Posterior vena cava (tissue), 2 donors: ENCODE measurements around the gene CDK5RAP2. TPM values are rescaled to one million over a fixed set of nuclear protein-coding genes. Genes with fewer than 3 reads are reported as not detected.
"Not testable (repeated sequence)": the region's sequence is repeated elsewhere in the genome, so short reads cannot be mapped to it uniquely, and the experiment has no call there.

Experiments
- DNase-seq: peaks from one replicate; pipeline ENCODE4 v3.0.0-alpha.2; 2020; ENCODE audit warnings: low spot score
- intact Hi-C, 2 donors: fragments of 100-400 bp; cut with DNase I; formaldehyde crosslinking; loops; one replicate each; pipeline versions ENCODE4 v1.14.1 to v1.14.2; 2022 to 2023
- total RNA-seq, 2 donors: library from RNA; stranded (reverse); fragmentation: NEBNext Ultra II Directional; extraction: Animal tissue kit (Norgen Biotek cat#: 25700); gene quantifications; one replicate each; pipeline ENCODE4 v1.2.1, GENCODE V29; 2021
- donor health status: DM: yes; HTN: yes; CAD: no.
- donor health status: DM: yes; HTN: yes; CAD: no.

CDK5RAP2 gene
- total RNA-seq, 2 donors from 2014 or later, result 47.2 to 50.2 TPM

DNA sequence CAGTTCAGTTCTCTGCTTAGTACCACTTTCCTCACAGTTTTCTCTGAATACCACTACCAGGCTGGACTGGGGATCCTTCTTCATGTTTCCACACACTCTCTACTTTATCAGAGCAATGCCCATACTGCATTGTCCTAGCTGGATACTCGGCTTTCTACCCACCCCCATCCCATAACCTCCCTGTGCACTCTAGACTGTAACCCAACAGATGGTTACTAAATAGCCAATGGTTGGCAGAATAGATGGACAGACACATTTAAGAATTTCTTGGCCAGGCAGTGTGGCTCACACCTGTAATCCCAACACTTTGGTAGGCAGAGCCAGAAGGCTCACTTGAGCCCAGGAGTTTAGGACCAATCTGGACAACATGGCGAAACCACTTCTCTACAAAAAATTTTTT is 22.8 kb downstream of the CDK5RAP2 start:
- DNase-seq, result no peak
- intact Hi-C loops, result no loop called here

DNA sequence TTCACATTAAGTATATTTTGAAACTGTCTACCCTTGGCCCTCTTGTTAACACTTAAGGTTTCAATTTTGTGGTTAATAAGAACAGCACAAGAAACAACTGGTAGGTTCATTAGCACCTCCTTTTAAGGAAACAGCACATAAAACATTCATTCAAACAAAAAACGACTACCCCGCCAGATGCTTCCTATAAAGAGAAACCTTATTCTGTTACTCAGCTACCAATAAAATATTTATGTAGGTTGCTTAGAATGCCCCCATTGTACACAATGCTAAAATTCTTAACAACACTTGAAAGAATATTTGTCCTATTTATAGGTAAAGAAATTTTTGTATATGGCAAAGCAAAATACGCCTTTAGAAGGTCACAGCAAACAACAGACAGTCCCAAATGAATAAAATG is 23.2 kb downstream of the CDK5RAP2 start:
- no peak for DNase-seq
- intact Hi-C loops, result no loop called here

DNA sequence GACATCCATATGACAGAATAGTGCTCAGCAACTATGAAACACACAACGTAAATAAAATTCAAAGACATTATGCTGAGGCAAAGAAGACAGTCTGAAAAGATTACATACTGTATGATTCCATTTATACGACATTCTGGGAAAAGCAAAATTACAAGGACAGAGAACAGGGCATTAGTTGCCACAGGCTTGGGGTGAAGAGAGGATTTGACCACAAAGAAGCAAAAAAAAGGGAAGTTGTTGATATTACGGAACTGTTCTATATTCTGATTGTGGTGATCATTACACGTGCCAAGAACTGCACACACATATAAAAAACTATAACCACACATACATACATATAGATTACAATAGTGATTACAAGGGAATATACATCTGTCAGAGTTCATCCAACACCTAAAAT is 24.1 kb downstream of the CDK5RAP2 start:
- no peak for DNase-seq
- intact Hi-C loops, result no loop called here

DNA sequence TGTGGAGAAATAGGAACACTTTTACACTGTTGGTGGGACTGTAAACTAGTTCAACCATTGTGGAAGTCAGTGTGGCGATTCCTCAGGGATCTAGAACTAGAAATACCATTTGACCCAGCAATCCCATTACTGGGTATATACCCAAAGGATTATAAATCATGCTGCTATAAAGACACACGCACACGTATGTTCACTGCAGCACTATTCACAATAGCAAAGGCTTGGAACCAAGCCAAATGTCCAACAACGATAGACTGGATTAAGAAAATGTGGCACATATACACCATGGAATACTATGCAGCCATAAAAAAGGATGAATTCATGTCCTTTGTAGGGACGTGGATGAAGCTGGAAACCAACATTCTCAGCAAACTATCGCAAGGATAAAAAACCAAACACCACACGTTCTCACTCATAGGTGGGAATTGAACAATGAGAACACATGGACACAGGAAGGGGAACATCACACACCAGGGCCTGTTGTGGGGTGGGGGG is 27.7 kb downstream of the CDK5RAP2 start:
- DNase-seq, intact Hi-C loops: not testable (repeated sequence)

DNA sequence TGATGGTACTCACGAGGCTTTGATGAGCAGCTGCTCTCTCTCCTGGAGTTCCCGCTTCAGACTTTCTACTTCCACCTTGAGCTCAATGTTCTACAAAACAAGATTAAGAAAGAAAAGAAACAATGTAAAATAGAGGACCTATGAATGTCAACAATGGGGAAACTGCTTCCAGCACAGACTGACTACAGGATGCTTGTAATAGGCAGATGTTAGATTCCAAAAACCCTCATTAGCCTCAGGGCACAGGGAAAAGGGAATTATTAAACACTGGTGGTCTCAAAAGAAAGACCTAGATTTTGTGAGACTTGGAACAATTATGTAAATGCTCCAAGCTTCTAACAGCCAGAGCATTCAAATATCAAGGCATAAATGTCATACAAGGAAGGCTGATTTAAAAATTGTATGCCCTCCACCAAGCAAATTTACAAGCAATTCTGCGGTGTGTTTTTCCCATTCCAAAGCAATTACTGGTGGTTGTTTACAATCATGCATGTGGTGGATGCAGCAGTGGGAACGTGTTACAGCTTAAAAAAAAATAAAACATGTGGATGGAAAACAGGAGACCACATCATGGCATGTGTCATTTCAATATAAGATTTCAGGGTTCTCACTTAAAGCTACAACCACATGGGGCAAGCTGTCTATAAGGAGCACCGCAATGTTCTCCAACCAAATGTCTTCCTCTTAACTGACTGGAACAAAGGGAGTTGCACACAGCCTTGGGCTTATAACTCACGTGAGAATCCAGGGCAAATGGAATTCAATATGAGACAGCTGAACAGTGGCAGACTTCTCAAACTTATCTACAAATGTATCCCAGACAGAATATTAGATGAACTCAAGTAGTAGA is 34.0 kb downstream of the CDK5RAP2 start:
- DNase-seq, result no peak
- intact Hi-C loops, result no loop called here

DNA sequence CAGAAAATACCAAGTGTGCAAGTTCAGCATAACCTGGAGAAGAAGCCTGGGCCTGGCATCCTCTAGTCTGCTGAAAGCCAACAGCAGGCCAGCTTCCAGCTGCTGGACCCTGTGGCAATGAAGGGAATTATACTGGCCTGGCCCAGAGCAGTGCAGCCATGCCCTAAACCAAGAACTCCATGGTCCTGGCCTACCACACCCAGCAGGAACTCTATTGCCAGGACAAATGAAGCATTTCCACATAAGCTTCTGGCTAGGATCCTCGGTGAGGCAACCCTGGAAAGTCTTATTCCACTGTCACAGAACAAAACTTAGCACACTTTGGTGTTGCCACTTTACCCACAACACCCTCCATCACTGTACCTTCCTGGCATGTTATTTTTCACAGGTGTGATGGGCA is 35.5 kb downstream of the CDK5RAP2 start:
- intact Hi-C loops, result no loop called here
- DNase-seq, result no peak

DNA sequence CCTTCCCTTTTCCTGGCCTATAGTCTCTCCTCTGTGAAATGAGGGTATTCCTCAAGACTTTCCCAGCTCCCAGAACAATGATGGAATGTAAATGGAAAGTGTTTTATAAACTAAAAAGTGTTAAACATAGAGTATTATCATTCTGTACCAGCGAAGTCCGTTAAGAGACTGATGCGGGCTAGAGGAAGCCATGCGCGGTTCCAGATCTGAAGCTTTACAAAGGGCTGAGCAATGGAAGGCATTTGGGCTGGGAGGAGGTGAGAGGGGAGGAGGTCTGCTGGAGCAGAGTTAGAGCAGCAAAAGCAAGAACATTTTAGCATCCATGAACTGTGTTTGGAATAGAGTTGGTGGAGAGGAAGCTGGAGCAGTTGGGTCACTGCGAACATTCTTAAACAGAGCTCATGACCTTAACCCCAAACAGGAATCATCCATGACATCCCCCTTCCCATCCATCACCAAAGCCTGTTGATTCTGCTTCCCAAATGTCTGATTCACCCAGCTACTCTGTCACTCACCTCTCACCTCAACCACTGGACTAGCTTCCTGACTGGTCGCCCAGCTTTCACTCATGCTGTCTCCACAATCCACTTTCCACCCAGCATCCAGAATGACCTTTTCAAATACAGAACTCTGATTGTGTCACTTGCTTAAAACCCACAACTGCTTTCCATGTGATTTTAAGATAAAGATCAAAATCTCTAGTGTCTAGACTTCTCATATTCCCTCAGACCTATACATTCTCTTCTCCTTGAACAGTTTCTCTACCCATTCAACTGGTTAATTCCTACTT is 37.1 kb downstream of the CDK5RAP2 start:
- no peak for DNase-seq
- intact Hi-C loops, result no loop called here

DNA sequence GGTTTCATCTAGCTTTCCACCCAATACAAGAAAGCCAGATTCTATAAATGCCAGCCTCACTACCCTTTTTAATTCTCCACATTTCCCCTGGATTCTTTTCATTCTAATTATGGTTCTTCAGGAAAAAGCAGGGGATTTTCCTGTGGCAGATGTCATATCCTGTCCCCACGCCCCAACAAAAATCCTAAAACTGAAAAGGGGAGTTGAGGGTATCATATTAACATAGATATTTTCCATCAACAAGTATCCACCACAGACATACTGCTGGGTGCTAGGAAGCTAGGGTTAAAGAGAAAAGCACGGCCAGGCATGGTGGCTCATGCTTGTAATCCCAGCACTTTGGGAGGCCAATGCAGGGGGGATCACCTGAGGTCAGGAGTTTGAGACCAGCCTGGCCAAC is 38.0 kb downstream of the CDK5RAP2 start:
- DNase-seq, result no peak
- intact Hi-C loops, result no loop called here

DNA sequence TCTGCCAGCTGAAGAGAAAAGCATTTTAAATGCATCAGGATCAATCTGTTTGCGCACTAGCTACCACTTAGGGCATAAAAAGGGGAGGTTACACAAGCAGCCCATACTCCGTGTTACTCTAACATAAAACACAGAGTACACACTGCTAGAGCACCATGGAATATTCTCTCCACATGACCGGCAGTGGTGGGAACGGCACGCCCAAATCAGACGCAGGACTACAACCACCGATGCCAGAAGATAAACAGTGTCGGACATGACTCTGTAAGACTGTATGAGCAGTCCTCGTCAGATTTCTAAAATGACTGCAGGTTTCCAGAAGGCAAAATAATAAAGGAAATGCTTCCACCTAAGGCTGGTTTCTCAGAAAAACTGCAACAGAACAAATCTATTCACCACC is 40.0 kb downstream of the CDK5RAP2 start:
- DNase-seq, result no peak
- intact Hi-C loops, result no loop called here

DNA sequence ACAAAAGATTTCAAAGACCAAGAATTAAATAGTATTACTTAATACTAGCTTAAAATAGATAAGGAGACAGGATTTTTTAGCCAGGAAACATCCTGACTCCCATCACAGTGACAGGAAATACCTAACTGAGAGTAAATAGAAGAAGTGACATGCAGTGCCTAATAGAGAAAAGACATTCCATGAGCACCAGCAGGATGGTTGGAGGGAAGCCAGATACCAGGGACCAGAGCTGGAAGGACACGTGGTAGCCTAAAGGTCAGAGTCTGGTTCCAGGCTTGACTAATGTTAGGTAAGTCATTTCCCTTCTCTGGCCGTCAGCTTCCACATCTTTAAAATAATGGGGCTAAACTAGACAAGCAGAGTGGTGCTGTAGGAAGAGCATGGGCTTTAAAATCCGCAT is 41.6 kb downstream of the CDK5RAP2 start:
- DNase-seq, result no peak
- intact Hi-C loops, result no loop called here

DNA sequence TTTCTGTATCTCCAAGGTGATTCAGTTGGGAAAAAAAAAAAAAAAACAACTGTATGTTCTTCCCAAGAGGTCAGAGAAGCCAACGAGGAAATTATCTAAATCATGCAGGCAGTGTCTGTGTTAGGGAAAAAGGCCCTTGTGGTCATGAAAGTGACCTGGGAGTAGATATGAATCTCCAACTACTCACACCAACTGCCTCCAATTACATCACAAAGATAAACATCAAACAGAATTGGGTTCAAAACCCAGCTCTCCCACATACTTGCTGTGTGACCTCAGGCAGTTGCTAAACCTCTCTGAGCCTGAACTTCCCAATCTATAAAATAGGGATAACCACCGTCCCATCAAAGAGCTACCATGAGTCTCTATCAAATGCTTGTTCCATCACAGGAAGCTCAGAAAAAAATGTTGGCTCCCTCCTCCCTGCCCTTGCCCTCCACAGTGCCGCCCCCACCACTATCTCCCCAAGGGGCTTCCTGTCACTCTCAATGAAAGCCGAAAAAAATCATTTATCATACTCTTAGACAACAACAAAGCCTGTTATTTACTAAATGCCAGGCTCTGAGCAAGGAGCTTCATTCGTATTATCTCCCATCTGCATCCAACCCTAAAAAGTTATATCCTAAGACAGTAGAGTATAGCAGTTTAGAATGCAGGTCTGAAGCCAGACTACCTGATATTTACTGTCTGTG is 42.9 kb downstream of the CDK5RAP2 start:
- intact Hi-C loops, result no loop called here
- DNase-seq, result no peak

DNA sequence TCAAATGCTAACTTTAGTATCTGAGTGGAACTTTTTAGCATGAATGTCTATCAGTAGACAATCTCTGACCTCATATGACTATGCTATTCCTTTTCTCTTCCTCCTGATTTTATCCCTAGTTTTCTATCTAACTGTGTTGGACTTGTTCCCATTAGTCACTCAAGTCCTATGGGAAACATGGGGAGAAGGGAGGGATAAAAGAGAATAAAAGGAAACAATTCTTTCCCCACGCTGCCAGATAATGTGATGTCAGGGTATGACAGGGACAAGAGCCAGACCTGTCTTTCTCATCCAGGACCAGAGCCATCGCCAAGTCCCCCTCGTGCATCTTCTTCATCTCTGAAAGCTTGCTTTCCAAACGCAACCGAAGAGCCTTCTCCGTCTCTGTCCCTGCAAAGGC is 43.9 kb downstream of the CDK5RAP2 start:
- DNase-seq, result no peak
- intact Hi-C loops, result no loop called here

DNA sequence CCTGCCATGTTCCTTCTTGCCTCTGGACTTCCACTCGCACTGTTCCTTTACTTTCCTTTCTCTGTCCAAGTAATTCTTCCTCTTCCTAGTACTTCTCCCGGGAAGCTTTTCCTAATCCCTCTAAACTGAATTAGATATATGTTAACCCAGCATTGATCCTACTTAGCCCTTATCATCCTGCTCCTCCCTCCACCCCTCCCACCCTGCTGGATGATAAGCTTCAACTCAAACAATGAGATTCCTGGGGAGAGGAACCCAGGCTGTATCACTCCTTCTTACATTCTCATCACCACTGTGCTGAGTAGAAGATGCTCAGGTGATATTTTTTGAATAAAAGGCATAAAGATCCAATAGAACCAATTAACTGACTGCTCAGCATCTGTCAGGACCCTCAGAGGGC is 45.7 kb downstream of the CDK5RAP2 start:
- intact Hi-C loops, result no loop called here
- no peak for DNase-seq

DNA sequence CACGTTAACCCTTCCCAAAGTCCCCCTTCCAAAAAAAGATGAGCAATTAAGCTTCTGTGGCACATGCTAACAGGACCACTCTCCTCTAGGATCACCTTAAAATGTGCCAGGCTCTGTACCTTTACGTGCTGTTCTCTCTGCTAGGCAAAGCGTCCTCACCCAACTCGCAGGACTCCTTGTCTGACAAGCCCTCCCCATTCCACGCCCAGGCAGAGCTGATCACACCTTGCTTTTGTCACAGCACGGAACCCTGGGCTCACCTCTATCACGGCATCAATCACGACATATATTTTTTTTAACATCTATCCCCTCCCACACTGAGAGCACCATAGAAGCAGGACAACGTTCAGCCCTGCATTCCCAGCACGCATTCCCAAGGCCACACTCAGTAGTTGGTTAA is 47.1 kb downstream of the CDK5RAP2 start:
- intact Hi-C loops, result no loop called here
- no peak for DNase-seq

DNA sequence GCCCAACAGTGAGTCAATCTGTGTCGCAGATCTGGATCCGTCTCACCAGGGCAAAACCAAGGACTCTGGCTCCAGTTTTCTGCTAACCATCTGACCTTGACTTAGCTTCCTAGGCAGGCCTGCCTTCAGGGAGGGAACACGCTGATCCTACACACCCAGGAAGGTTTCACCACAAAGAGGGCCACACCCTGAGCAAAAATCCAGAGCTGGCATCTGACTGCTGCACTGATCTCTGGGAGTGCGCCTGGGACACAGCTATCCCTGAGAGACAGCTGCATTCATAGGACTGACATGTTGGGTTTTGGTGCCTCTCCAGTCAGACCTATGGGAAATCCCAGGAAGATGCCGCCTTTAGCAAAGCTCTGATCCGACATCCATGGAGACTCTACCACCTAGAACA is 47.5 kb downstream of the CDK5RAP2 start:
- DNase-seq, result no peak
- intact Hi-C loops, result no loop called here

DNA sequence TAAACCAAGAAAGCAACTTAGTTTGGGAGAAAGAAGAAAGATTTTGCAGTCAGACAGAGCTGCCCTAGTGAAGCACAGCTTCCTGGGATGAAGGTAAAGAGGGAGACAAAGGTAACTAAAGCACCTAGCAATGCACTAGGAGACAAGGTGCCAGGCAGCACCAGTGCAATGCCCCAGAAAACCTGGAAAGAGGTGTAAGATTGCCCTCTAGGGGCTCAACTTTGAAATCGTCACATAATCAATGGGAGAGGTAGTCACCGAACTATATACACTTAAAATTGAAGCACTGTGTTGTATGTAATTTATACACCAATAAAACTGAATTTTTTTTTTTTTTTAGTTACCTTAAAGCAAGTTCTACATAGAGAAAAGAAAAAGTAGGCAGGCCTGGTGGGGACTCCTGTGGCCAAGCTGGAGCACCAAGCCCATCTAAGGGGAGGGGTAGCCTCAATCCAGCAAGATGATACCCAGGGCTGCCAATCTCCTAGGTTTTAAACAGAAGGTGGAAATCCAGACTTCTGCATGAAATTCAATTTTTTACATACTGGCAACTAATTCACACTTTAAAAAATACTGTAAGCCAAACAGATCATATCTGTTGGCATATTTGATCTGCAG is 48.2 kb downstream of the CDK5RAP2 start:
- intact Hi-C loops, result no loop called here
- DNase-seq, result no peak

DNA sequence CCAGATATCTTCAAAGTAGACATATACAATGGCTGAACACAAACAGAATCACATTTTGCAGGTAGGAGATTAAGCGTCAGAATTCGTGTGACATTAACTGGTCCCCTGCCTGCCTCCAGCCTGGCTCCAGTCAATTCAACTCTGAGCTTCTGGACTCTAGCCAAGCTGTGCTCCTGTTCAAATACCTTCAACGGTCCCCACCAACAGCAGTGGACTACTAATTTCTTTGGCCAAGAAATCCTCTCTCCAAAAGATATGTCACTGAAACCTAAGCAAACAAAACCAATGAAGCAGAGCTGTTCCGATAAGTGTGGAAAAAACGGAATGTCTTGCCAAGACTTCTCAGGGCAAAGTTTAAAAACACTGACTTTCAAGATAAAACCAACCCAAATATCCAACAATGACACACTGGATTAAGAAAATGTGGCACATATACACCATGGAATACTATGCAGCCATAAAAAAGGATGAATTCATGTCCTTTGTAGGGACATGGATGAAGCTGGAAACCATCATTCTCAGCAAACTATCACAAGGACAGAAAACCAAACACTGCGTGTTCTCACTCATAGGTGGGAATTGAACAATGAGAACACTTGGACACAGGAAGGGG is 49.6 kb downstream of the CDK5RAP2 start:
- intact Hi-C loops, result not testable (repeated sequence)

DNA sequence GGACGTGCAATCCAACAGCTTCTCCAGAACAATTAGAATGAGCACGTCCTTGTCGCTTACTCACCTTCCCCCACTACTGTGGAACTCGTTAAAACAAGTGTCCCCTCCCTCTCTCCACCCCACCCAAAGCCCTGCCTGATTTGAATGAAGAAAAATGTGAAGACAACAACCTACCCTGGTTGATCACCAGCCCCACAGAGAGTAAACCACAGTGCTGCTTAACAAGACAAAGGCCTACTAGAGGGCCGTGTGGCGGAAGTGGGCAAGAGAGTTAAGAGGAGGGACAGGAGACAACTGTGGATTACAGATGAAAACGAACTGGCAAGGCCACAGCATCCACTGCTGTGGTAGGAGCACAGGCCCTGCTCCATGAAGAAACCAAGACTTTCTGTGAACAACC is 51.1 kb downstream of the CDK5RAP2 start:
- DNase-seq, result no peak

More for the DNA sequence above, 49.6 kb downstream of the CDK5RAP2 start:
- not testable (repeated sequence) for DNase-seq

DNA sequence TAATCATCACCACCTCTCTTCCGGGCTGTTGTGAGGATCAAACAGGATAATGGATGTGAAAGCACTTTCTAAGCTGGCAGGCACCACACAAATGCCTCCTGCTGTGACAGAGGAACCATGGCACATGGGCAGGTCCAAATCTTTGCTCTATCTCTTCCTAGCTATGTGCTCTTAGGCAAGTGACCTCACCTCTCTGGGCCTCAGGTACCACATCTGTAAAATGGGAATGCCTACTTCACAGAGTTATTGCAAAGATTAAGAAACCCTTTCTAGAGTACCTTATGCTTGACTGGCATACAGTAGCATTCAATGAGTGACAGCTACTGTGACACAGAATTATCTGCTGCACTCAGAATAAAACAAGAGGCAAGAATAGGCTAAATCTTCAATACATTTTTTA is 51.6 kb downstream of the CDK5RAP2 start:
- intact Hi-C loops, result no loop called here
- DNase-seq, result no peak

More for the DNA sequence above, 51.1 kb downstream of the CDK5RAP2 start:
- intact Hi-C loops, result no loop called here
